H9 (cell line): ENCODE measurements around the gene ASTN2. TPM values are rescaled to one million over a fixed set of nuclear protein-coding genes. Genes with fewer than 3 reads are reported as not detected.
A peak's percentile ranks its signal among the peaks of the same experiment; 100 is the strongest.

Experiments
- DNase-seq: peaks from one replicate; pipeline ENCODE4 v3.0.0-alpha.2; 2017
- H2AFZ ChIP-seq: one replicate; pipeline ENCODE4 v1.6.1; 2013; ENCODE audit warnings: mild to moderate bottlenecking, low read length, control low read depth, moderate library complexity
- H2AK5ac ChIP-seq: 2 replicates; pipeline ENCODE4 v1.6.1; 2013; ENCODE audit warnings: low read length, control low read depth, mixed read lengths; ENCODE audit not compliant: insufficient read length
- H2BK120ac ChIP-seq: one replicate; pipeline ENCODE4 v1.6.1; 2013; ENCODE audit warnings: low read depth, mild to moderate bottlenecking, low read length, control low read depth, inconsistent platforms; ENCODE audit not compliant: poor library complexity, severe bottlenecking
- H2BK12ac ChIP-seq: 2 replicates; pipeline ENCODE4 v1.6.1; 2013; ENCODE audit warnings: low read length, control low read depth, mixed read lengths, low read depth; ENCODE audit not compliant: insufficient read length
- H2BK15ac ChIP-seq: 2 replicates; pipeline ENCODE4 v1.6.1; 2013; ENCODE audit warnings: low read depth, low read length, control low read depth
- H2BK20ac ChIP-seq: one replicate; pipeline ENCODE4 v1.6.1; 2013; ENCODE audit warnings: low read depth, mild to moderate bottlenecking, low read length, control low read depth, inconsistent platforms; ENCODE audit not compliant: poor library complexity, severe bottlenecking
- H2BK5ac ChIP-seq: 2 replicates; pipeline ENCODE4 v1.6.1; 2013; ENCODE audit warnings: low read length, control low read depth, mixed read lengths; ENCODE audit not compliant: insufficient read length
- H3K14ac ChIP-seq: 2 replicates; pipeline ENCODE4 v1.6.1; 2013; ENCODE audit warnings: low read length, control low read depth; ENCODE audit not compliant: insufficient read depth
- H3K18ac ChIP-seq: 2 replicates; pipeline ENCODE4 v1.6.1; 2013; ENCODE audit warnings: low read depth, mild to moderate bottlenecking, mixed read lengths, low read length, control low read depth; ENCODE audit not compliant: insufficient read length
- H3K23ac ChIP-seq: 2 replicates; pipeline ENCODE4 v1.6.1; 2013; ENCODE audit warnings: low read length, control low read depth, mixed read lengths, low read depth; ENCODE audit not compliant: insufficient read length
- H3K23me2 ChIP-seq: 2 replicates; pipeline ENCODE4 v1.6.1; 2013; ENCODE audit warnings: low read depth, mild to moderate bottlenecking, mixed read lengths, low read length, control low read depth; ENCODE audit not compliant: insufficient read length, poor library complexity, severe bottlenecking
- H3K27ac ChIP-seq: 2 replicates; pipeline ENCODE4 v1.5.1; 2013; ENCODE audit warnings: low read length, control low read depth, mixed read lengths, low read depth; ENCODE audit not compliant: insufficient read length
- H3K27me3 ChIP-seq: 2 replicates; pipeline ENCODE4 v1.6.1; 2013; ENCODE audit warnings: low read length, control low read depth, inconsistent platforms; ENCODE audit not compliant: insufficient read depth
- H3K4ac ChIP-seq: 2 replicates; pipeline ENCODE4 v1.6.1; 2013; ENCODE audit warnings: low read depth, mild to moderate bottlenecking, control low read depth, inconsistent platforms, low read length, moderate library complexity
- H3K4me1 ChIP-seq: 2 replicates; pipeline ENCODE4 v1.6.1; 2013; ENCODE audit warnings: low read length, control low read depth, inconsistent platforms; ENCODE audit not compliant: insufficient read depth
- H3K4me2 ChIP-seq: 2 replicates; pipeline ENCODE4 v1.6.1; 2013; ENCODE audit warnings: low read length, control low read depth, mixed read lengths; ENCODE audit not compliant: insufficient read length, insufficient read depth
- H3K56ac ChIP-seq: 2 replicates; pipeline ENCODE4 v1.6.1; 2013; ENCODE audit warnings: low read depth, mild to moderate bottlenecking, mixed read lengths, low read length, control low read depth; ENCODE audit not compliant: insufficient read length
- H3K79me1 ChIP-seq: 2 replicates; pipeline ENCODE4 v1.6.1; 2013; ENCODE audit warnings: low read depth, mild to moderate bottlenecking, moderate library complexity, low read length, control low read depth, inconsistent platforms; ENCODE audit not compliant: insufficient read depth, poor library complexity, severe bottlenecking
- H3K79me2 ChIP-seq: 2 replicates; pipeline ENCODE4 v1.6.1; 2013; ENCODE audit warnings: low read length, control low read depth, inconsistent platforms; ENCODE audit not compliant: insufficient read depth
- H3K9ac ChIP-seq: 2 replicates; pipeline ENCODE4 v1.6.1; 2013; ENCODE audit warnings: low read length, control low read depth, mixed read lengths; ENCODE audit not compliant: insufficient read length; ENCODE audit errors: extremely low read depth
- H3K9me3 ChIP-seq: one replicate; pipeline ENCODE4 v1.6.1; 2013; ENCODE audit warnings: low read depth, low read length, inconsistent platforms; ENCODE audit not compliant: control insufficient read depth
- H3T11ph ChIP-seq: one replicate; pipeline ENCODE4 v1.6.1; 2013; ENCODE audit warnings: mild to moderate bottlenecking, low read length, control low read depth, inconsistent platforms
- H4K20me1 ChIP-seq: one replicate; pipeline ENCODE4 v1.6.1; 2013; ENCODE audit not compliant: control insufficient read depth, insufficient read length, insufficient read depth
- H4K5ac ChIP-seq: 2 replicates; pipeline ENCODE4 v1.6.1; 2013; ENCODE audit warnings: low read depth, mild to moderate bottlenecking, mixed read lengths, low read length, control low read depth; ENCODE audit not compliant: insufficient read length
- H4K8ac ChIP-seq: replicated peaks from 2 replicates; pipeline ENCODE4 v1.6.1; 2013; ENCODE audit warnings: low read length, control low read depth, mixed read lengths, low read depth; ENCODE audit not compliant: insufficient read length
- H4K91ac ChIP-seq: 2 replicates; pipeline ENCODE4 v1.6.1; 2013; ENCODE audit warnings: low read depth, mild to moderate bottlenecking, moderate library complexity, mixed read lengths, low read length, control low read depth; ENCODE audit not compliant: insufficient read length
- H3K27ac Mint-ChIP-seq, 3 experiments: 2 replicates in 2 of 3; 3 replicates in 1 of 3; pipeline ENCODE4 v1.8.0; 2020 to 2021; ENCODE audit warnings: mixed read lengths in 3 of 3, mild to moderate bottlenecking in 1 of 3, moderate library complexity in 1 of 3
- H3K27me3 Mint-ChIP-seq: 2 replicates; pipeline ENCODE4 v1.8.0; 2021; ENCODE audit warnings: low read depth, mild to moderate bottlenecking, moderate library complexity, mixed read lengths
- H3K36me3 Mint-ChIP-seq, 3 experiments: 2 replicates in 2 of 3; 3 replicates in 1 of 3; pipeline ENCODE4 v1.8.0; 2020 to 2021; ENCODE audit warnings: low read depth in 3 of 3, mixed read lengths in 3 of 3; ENCODE audit not compliant: insufficient read depth in 1 of 3
- H3K4me1 Mint-ChIP-seq, 2 experiments: 2 replicates each; pipeline ENCODE4 v1.8.0; 2020; ENCODE audit warnings: mixed read lengths in 2 of 2
- H3K4me3 Mint-ChIP-seq, 2 experiments: 2 replicates in 1 of 2; 3 replicates in 1 of 2; pipeline ENCODE4 v1.8.0; 2020 to 2021; ENCODE audit warnings: mild to moderate bottlenecking in 2 of 2, mixed read lengths in 2 of 2, moderate library complexity in 1 of 2
- H3K9me3 Mint-ChIP-seq, 2 experiments: 2 replicates in 1 of 2; 3 replicates in 1 of 2; pipeline ENCODE4 v1.8.0; 2020; ENCODE audit warnings: mild to moderate bottlenecking in 2 of 2, mixed read lengths in 2 of 2, moderate library complexity in 1 of 2
- CTCF ChIP-seq: fragments of 200-600 bp; sonication (generic); conservative IDR thresholded peaks from 3 replicates; pipeline ENCODE4 v1.8.0; 2021; ENCODE audit warnings: antibody characterized with exemption, mild to moderate bottlenecking
- WGBS: extraction: QIAGEN DNeasy Blood & Tissue Kit; methylation state at CpG from one replicate; pipeline ENCODE4 v1.1.7; 2013; ENCODE audit warnings: missing lambda C conversion rate, low lambda C conversion rate, mixed read lengths; ENCODE audit not compliant: insufficient read length; ENCODE audit errors: extremely low coverage; 5-methylcytosine and 5-hydroxymethylcytosine counted together
- total RNA-seq: library from RNA; stranded (reverse); gene quantifications from 2 replicates; pipeline ENCODE4 v1.2.1, GENCODE V29; 2021

ASTN2 gene
- total RNA-seq, 1 experiment from 2014 or later, result 9.7 TPM

DNA sequence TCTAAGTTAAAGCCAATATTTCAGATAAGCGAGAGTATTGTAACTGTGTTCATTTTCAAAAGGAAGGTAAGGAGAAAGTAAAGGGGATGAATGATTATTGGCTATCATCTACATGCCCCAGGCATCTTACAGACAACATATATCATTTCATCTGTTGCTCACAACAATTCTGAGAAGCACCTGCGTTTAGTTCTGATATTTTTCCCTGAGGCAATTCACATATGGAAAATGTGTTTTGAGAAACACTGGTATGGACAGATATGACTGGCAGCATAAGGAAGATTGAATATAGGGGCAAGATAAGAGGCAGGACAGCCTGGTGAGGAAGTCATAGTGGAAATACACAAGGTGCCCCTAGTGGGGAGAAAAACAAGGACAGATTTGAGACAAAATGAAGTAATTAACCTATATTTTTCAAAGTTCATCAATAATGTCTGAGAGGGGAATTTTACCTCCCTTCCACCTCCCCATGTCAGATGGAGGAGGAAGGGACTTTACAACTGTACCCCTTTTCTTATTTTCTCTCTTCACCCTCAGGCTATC is 815.4 kb downstream of the ASTN2 start:
- no peaks in the 10 kb centered on the region for H3K79me1 ChIP-seq
- no peak overlapping the region for H3K4ac ChIP-seq
- no peak overlapping the region for H2BK12ac ChIP-seq
- no peak overlapping the region for H2BK20ac ChIP-seq
- H2AFZ ChIP-seq, result no peak overlapping the region
- TF ChIP-seq CTCF, result peak; percentile 33; the same call in 1 of the 3 replicates
- Mint-ChIP-seq H3K36me3 (no peaks in the 10 kb centered on the region; a peak in 1 of 7 replicates), H3K4me3 (no peak overlapping the region), H3K9me3 (no peaks in the 10 kb centered on the region), H3K27me3 (no peaks in the 10 kb centered on the region), H3K27ac (no peak overlapping the region), H3K4me1 (no peaks in the 10 kb centered on the region)
- H3K23ac ChIP-seq, result no peak overlapping the region
- H3T11ph ChIP-seq, result no peak overlapping the region
- H3K4me1 ChIP-seq, result no peaks in the 10 kb centered on the region
- no peak overlapping the region for H4K8ac ChIP-seq
- H3K9ac ChIP-seq, result no peak overlapping the region
- no peak overlapping the region for H4K5ac ChIP-seq
- H3K9me3 ChIP-seq, result no peaks in the 10 kb centered on the region
- no peak overlapping the region for H3K27ac ChIP-seq
- H4K91ac ChIP-seq, result no peak overlapping the region
- no peak overlapping the region for H3K14ac ChIP-seq
- WGBS, result no CpG with 5 or more reads among the region's 2 CpGs
- no peak overlapping the region for H3K56ac ChIP-seq
- no peak overlapping the region for H3K4me2 ChIP-seq
- no peaks in the 10 kb centered on the region for H3K23me2 ChIP-seq
- H3K27me3 ChIP-seq, result no peaks in the 10 kb centered on the region
- H2BK5ac ChIP-seq, result no peak overlapping the region
- DNase-seq, result no peak
- H2BK15ac ChIP-seq, result no peak overlapping the region
- no peak overlapping the region for H2AK5ac ChIP-seq
- no peak overlapping the region for H3K18ac ChIP-seq
- H4K20me1 ChIP-seq, result no peaks in the 10 kb centered on the region
- no peak overlapping the region for H2BK120ac ChIP-seq
- no peaks in the 10 kb centered on the region for H3K79me2 ChIP-seq
